MM.1S (cell line): ENCODE results near the gene DDX5.

ENCODE experiments used
- DNase-seq: peaks from one replicate; pipeline ENCODE4 v3.0.0-alpha.2; 2015
- H2AFZ ChIP-seq: fragments of 300-600 bp; sonication (generic); 2 replicates; pipeline ENCODE4 v1.6.0; 2016; ENCODE audit warnings: antibody characterized with exemption, low read length
- H3F3A ChIP-seq: fragments of 300-600 bp; sonication (generic); 2 replicates; pipeline ENCODE4 v1.6.1; 2016; ENCODE audit warnings: mild to moderate bottlenecking, antibody characterized with exemption, low read length, moderate library complexity, mixed read lengths; ENCODE audit not compliant: insufficient read depth
- H3K27ac ChIP-seq: fragments of 300-600 bp; sonication (generic); 2 replicates; pipeline ENCODE4 v1.5.1; 2016; ENCODE audit warnings: mild to moderate bottlenecking, low read length
- H3K27me3 ChIP-seq: fragments of 300-600 bp; sonication (generic); replicated peaks from 2 replicates; pipeline ENCODE4 v1.6.0; 2016; ENCODE audit warnings: low read length; ENCODE audit not compliant: insufficient read depth
- H3K36me3 ChIP-seq: fragments of 300-600 bp; sonication (generic); replicated peaks from 2 replicates; pipeline ENCODE4 v1.6.1; 2016; ENCODE audit warnings: mild to moderate bottlenecking, low read length, mixed read lengths; ENCODE audit not compliant: insufficient read depth
- H3K4me1 ChIP-seq: fragments of 300-600 bp; sonication (generic); 2 replicates; pipeline ENCODE4 v1.6.1; 2016; ENCODE audit warnings: low read length, mixed read lengths
- H3K4me2 ChIP-seq: fragments of 300-600 bp; sonication (generic); 2 replicates; pipeline ENCODE4 v1.6.0; 2016; ENCODE audit warnings: low read depth, low read length
- H3K4me3 ChIP-seq: fragments of 300-600 bp; sonication (generic); 2 replicates; pipeline ENCODE4 v1.5.1; 2016; ENCODE audit warnings: low read length, mixed read lengths
- H3K79me2 ChIP-seq: fragments of 300-600 bp; sonication (generic); 2 replicates; pipeline ENCODE4 v1.6.1; 2016; ENCODE audit warnings: mixed run types, low read length, mixed read lengths
- H3K9ac ChIP-seq: fragments of 300-600 bp; sonication (generic); 2 replicates; pipeline ENCODE4 v1.6.1; 2016; ENCODE audit warnings: low read length, mixed read lengths
- H3K9me2 ChIP-seq: fragments of 300-600 bp; sonication (generic); replicated peaks from 2 replicates; pipeline ENCODE4 v1.6.1; 2016; ENCODE audit warnings: mild to moderate bottlenecking, low read length, mixed read lengths; ENCODE audit not compliant: insufficient read depth
- H3K9me3 ChIP-seq: fragments of 300-600 bp; sonication (generic); replicated peaks from 2 replicates; pipeline ENCODE4 v1.6.1; 2016; ENCODE audit warnings: mild to moderate bottlenecking, low read length, mixed read lengths; ENCODE audit not compliant: insufficient read depth
- H4K20me1 ChIP-seq: fragments of 300-600 bp; sonication (generic); 2 replicates; pipeline ENCODE4 v1.6.1; 2016; ENCODE audit warnings: mild to moderate bottlenecking, low read length, moderate library complexity, mixed read lengths; ENCODE audit not compliant: insufficient read depth
- EZH2 ChIP-seq: fragments of 300-600 bp; sonication (generic); optimal IDR thresholded peaks from 2 replicates; pipeline ENCODE3; 2017; ENCODE audit warnings: low read depth, mild to moderate bottlenecking, antibody characterized with exemption, low read length, mixed read lengths
- EZH2phosphoT487 ChIP-seq: fragments of 300-600 bp; sonication (generic); IDR thresholded peaks from 2 replicates; pipeline ENCODE4 v1.6.1; 2018; ENCODE audit warnings: antibody characterized with exemption, low read length
- TF ChIP-seq, protein P1 (sequence below): fragments of 300-600 bp; sonication (generic); IDR thresholded peaks from 2 replicates; pipeline ENCODE4 v1.5.1; 2016; ENCODE audit warnings: antibody characterized with exemption, low read length, mixed read lengths

Gene DDX5

GRCh38 chr17:64500487-64500859 is 5.6 kb downstream of the DDX5 start:
- Histone ChIP-seq H3K79me2 (peaks cover 73% of the 10 kb centered on the region), H3F3A (peaks cover 83% of the 10 kb centered on the region), H3K9me2 (no peaks in the 10 kb centered on the region), H3K4me3 (no peak overlapping the region), H4K20me1 (peaks cover 48% of the 10 kb centered on the region), H2AFZ (no peak overlapping the region), H3K36me3 (peaks cover 45% of the 10 kb centered on the region), H3K4me2 (no peak overlapping the region), H3K4me1 (peaks cover 50% of the 10 kb centered on the region), H3K27me3 (no peaks in the 10 kb centered on the region), H3K9ac (no peak overlapping the region), H3K9me3 (no peaks in the 10 kb centered on the region), H3K27ac (no peak overlapping the region)
- DNase-seq, result no peak
- TF ChIP-seq EZH2 (no peak), EZH2phosphoT487 (no peak)
- TF ChIP-seq, protein P1, sequence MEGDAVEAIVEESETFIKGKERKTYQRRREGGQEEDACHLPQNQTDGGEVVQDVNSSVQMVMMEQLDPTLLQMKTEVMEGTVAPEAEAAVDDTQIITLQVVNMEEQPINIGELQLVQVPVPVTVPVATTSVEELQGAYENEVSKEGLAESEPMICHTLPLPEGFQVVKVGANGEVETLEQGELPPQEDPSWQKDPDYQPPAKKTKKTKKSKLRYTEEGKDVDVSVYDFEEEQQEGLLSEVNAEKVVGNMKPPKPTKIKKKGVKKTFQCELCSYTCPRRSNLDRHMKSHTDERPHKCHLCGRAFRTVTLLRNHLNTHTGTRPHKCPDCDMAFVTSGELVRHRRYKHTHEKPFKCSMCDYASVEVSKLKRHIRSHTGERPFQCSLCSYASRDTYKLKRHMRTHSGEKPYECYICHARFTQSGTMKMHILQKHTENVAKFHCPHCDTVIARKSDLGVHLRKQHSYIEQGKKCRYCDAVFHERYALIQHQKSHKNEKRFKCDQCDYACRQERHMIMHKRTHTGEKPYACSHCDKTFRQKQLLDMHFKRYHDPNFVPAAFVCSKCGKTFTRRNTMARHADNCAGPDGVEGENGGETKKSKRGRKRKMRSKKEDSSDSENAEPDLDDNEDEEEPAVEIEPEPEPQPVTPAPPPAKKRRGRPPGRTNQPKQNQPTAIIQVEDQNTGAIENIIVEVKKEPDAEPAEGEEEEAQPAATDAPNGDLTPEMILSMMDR, result no peak

- Histone ChIP-seq H3K79me2 (peaks cover 72% of the 10 kb centered on the region), H4K20me1 (peaks cover 45% of the 10 kb centered on the region), H3K27ac (no peak overlapping the region), H3K4me3 (no peak overlapping the region), H2AFZ (no peak overlapping the region), H3K4me1 (peaks cover 50% of the 10 kb centered on the region), H3K9me2 (no peaks in the 10 kb centered on the region), H3K36me3 (peaks cover 45% of the 10 kb centered on the region), H3K27me3 (no peaks in the 10 kb centered on the region), H3F3A (peaks cover 82% of the 10 kb centered on the region), H3K4me2 (no peak overlapping the region), H3K9me3 (no peaks in the 10 kb centered on the region), H3K9ac (no peak overlapping the region)
- DNase-seq, result no peak
- no peak for TF ChIP-seq EZH2phosphoT487
- TF ChIP-seq, protein P1, result no peak
- no peak for TF ChIP-seq EZH2
Measured at GRCh38 chr17:64499805-64500486, 6.1 kb downstream of the DDX5 start.

DNA sequence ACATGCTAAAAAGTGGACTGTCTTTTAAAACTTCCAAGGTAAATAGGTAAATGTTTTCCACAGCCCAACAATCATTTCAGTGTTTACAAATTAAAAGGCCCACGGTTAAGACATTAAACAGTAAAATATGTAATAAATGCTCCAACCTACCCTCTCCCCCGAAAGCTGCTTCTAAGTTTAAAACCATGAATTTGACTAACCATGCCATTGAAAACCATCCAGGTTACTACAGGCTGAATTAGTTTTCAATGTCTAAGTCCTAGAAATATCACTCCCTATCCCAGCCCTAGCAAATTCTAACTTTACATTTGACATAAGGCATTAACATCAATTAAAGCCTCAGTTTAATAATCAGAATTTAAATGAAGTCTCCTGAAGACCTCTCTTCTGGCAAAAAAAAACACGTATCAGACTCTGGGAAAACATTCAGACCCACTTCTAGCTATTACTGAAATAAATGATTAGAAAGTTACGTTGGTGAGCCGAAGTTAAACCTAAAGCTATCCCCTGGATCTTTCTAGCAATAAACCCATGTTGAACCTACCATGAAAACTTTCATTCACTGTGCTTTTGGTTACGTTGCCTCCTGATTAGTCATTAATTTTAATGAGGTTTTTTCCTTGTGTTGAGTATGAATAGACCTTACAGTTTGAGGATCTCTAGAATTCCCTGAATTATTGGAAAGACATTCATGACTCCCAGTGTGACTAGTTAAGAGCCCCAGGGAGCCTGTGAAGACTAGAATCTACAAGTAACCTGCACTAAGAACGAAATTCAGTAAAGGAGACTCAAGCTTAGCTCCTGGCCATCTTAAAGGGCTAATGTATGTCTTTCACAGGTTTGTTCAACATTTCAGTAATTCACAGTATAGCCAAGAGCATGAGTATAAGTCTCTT is 7.5 kb downstream of the DDX5 start:
- H3K27ac ChIP-seq, result peak overlapping the region; percentile 86; the same call in 1 of the 2 replicates
- no peak for TF ChIP-seq EZH2
- TF ChIP-seq EZH2phosphoT487, result no peak
- TF ChIP-seq, protein P1, result no peak
- peaks cover 31% of the 10 kb centered on the region for H4K20me1 ChIP-seq
- no peaks in the 10 kb centered on the region for H3K9me3 ChIP-seq
- H3K4me1 ChIP-seq, result peaks cover 46% of the 10 kb centered on the region
- no peaks in the 10 kb centered on the region for H3K9me2 ChIP-seq
- H2AFZ ChIP-seq, result no peak overlapping the region
- DNase-seq, result no peak
- peak overlapping the region; percentile 51; the same call in 1 of the 2 replicates for H3K9ac ChIP-seq
- peaks cover 68% of the 10 kb centered on the region for H3K79me2 ChIP-seq
- H3F3A ChIP-seq, result peaks cover 69% of the 10 kb centered on the region
- H3K27me3 ChIP-seq, result no peaks in the 10 kb centered on the region
- 0 out of 2 replicates have a peak overlapping the region, but pooled peaks have one; percentile 89 for H3K4me3 ChIP-seq
- H3K36me3 ChIP-seq, result peaks cover 33% of the 10 kb centered on the region
- H3K4me2 ChIP-seq, result peak overlapping the region; percentile 89; the same call in 1 of the 2 replicates
